ENCODE measurements around the gene APBB1IP.

GRCh38 chr10:26520575-26520974 is 82.4 kb downstream of the APBB1IP start:
- TF ChIP-seq, protein P1, sequence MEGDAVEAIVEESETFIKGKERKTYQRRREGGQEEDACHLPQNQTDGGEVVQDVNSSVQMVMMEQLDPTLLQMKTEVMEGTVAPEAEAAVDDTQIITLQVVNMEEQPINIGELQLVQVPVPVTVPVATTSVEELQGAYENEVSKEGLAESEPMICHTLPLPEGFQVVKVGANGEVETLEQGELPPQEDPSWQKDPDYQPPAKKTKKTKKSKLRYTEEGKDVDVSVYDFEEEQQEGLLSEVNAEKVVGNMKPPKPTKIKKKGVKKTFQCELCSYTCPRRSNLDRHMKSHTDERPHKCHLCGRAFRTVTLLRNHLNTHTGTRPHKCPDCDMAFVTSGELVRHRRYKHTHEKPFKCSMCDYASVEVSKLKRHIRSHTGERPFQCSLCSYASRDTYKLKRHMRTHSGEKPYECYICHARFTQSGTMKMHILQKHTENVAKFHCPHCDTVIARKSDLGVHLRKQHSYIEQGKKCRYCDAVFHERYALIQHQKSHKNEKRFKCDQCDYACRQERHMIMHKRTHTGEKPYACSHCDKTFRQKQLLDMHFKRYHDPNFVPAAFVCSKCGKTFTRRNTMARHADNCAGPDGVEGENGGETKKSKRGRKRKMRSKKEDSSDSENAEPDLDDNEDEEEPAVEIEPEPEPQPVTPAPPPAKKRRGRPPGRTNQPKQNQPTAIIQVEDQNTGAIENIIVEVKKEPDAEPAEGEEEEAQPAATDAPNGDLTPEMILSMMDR (IDR thresholded peaks at IDR 0.05) = no peak
- TF ChIP-seq EZH2 (IDR thresholded peaks at IDR 0.05) = no peak
